GM18526 (cell line): Measurements from ENCODE around the gene POLA1.

Source experiments
- POLR2A ChIP-seq: IDR thresholded peaks from 3 replicates; pipeline ENCODE4 v1.6.1; 2011; ENCODE audit not compliant: insufficient read length; ENCODE audit errors: extremely low read depth

The POLA1 gene

GRCh38 chrX:24833695-24834094 is 140.0 kb downstream of the POLA1 start:
- no peak for TF ChIP-seq POLR2A

- TF ChIP-seq POLR2A = no peak
Measured at GRCh38 chrX:24837966-24838365, 144.2 kb downstream of the POLA1 start.

- TF ChIP-seq POLR2A = no peak
Measured at GRCh38 chrX:24838629-24839028, 144.9 kb downstream of the POLA1 start.

GRCh38 chrX:24839331-24839730 is 145.6 kb downstream of the POLA1 start:
- TF ChIP-seq POLR2A = no peak

GRCh38 chrX:24842486-24842885 is 148.8 kb downstream of the POLA1 start:
- no peak for TF ChIP-seq POLR2A

- TF ChIP-seq POLR2A = no peak
Measured at GRCh38 chrX:24846550-24847150, 152.9 kb downstream of the POLA1 start.

- no peak for TF ChIP-seq POLR2A
Measured at GRCh38 chrX:24851289-24851688, 157.6 kb downstream of the POLA1 start.

- TF ChIP-seq POLR2A = no peak
Measured at GRCh38 chrX:24851780-24852179, 158.1 kb downstream of the POLA1 start.

GRCh38 chrX:24858004-24858746 is 164.5 kb downstream of the POLA1 start:
- no peak for TF ChIP-seq POLR2A

GRCh38 chrX:24859211-24859841 is 165.6 kb downstream of the POLA1 start:
- no peak for TF ChIP-seq POLR2A

- TF ChIP-seq POLR2A = no peak
Measured at GRCh38 chrX:24860140-24860539, 166.4 kb downstream of the POLA1 start.

- TF ChIP-seq POLR2A = no peak
Measured at GRCh38 chrX:24862343-24862742, 168.6 kb downstream of the POLA1 start.

- TF ChIP-seq POLR2A = no peak
Measured at GRCh38 chrX:24870143-24870542, 176.4 kb downstream of the POLA1 start.

GRCh38 chrX:24874604-24875247 is 181.0 kb downstream of the POLA1 start:
- no peak for TF ChIP-seq POLR2A

GRCh38 chrX:24876530-24877287 is 183.0 kb downstream of the POLA1 start:
- no peak for TF ChIP-seq POLR2A
